ENCODE measurements around the gene PLEKHM3. TPM values are rescaled to one million over a fixed set of nuclear protein-coding genes. Genes with fewer than 3 reads are reported as not detected.

Gene PLEKHM3
- 6.8 and 6.9 TPM in 2 replicates for total RNA-seq
- long read RNA-seq, full-length matches to known transcripts, result 1 of 5 reads
- long read RNA-seq, partial matches to known transcripts, result 1 of 5 reads
- long read RNA-seq, other reads (novel, unspliced or antisense), result 3 of 5 reads

DNA sequence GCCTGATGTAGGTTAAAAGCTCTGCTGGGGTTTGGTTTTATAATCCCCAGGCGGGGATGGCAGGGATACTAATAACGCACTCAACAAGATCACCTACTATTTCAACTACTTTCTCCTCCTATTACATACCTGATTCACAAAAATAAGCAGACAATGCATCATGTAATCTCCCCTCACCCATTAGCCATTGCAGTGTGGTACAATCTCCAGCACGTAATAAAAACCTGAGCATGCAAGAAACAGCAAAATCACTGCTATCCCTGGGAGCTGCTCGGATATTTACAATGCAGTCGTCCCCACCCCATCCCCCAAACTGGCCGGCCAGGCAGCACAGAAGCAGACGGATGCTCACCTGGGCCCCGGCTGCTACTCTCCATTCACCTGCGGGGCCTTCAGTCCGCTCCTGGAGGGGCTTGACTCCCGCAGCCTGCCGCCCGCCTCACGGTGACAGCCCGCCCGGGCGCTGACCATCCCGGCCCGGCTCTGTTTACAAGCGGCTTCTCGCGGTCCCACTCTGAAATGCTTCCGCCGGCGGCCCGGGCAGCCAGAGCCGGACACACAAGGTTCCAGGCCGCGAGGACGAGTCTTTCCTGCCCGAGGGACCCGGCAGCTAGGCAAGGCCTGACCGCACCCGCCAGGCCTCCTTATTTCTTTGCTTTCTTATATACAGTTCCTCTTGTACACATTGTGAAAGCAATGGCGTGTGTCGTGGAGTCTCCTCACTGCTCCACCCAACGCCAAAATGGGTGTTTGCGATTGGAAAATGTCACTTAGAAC is at the start of gene PLEKHM3:
TSS of gene PLEKHM3 (minus strand) at position 491 of the 777 bp plus-strand sequence. CDS start 23,888 bp downstream, outside the sequence.
- no peaks in the 10 kb centered on the region for H3K36me3 Mint-ChIP-seq (ENCODE audit: low read depth)
- TF ChIP-seq, protein P1, sequence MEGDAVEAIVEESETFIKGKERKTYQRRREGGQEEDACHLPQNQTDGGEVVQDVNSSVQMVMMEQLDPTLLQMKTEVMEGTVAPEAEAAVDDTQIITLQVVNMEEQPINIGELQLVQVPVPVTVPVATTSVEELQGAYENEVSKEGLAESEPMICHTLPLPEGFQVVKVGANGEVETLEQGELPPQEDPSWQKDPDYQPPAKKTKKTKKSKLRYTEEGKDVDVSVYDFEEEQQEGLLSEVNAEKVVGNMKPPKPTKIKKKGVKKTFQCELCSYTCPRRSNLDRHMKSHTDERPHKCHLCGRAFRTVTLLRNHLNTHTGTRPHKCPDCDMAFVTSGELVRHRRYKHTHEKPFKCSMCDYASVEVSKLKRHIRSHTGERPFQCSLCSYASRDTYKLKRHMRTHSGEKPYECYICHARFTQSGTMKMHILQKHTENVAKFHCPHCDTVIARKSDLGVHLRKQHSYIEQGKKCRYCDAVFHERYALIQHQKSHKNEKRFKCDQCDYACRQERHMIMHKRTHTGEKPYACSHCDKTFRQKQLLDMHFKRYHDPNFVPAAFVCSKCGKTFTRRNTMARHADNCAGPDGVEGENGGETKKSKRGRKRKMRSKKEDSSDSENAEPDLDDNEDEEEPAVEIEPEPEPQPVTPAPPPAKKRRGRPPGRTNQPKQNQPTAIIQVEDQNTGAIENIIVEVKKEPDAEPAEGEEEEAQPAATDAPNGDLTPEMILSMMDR (conservative IDR thresholded peaks at IDR 0.05), result no peak
- peak; percentile 88 for DNase-seq (ENCODE audit: low read depth, low spot score)
- H3K9me3 Mint-ChIP-seq, result no peaks in the 10 kb centered on the region
- H3K27me3 Mint-ChIP-seq (ENCODE audit: low read depth), result peaks cover 7% of the 10 kb centered on the region
- peak within 1 kb of the TSS; percentile 84 for H3K4me3 Mint-ChIP-seq
- H3K27ac Mint-ChIP-seq (ENCODE audit: unreplicated experiment), result peak within 1 kb of the TSS; percentile 96
- peaks cover 16% of the 10 kb centered on the region for H3K4me1 Mint-ChIP-seq

- no peak overlapping the region for H3K4me3 Mint-ChIP-seq
- TF ChIP-seq, protein P1 (conservative IDR thresholded peaks at IDR 0.05), result no peak
- H3K27me3 Mint-ChIP-seq (ENCODE audit: low read depth), result peaks cover 3% of the 10 kb centered on the region
- no peaks in the 10 kb centered on the region for H3K36me3 Mint-ChIP-seq (ENCODE audit: low read depth)
- H3K9me3 Mint-ChIP-seq, result no peaks in the 10 kb centered on the region
- H3K27ac Mint-ChIP-seq (ENCODE audit: unreplicated experiment), result no peak overlapping the region
- no peak for DNase-seq (ENCODE audit: low read depth, low spot score)
- H3K4me1 Mint-ChIP-seq, result no peaks in the 10 kb centered on the region
Measured at GRCh38 chr2:208074610-208075356, 49.5 kb upstream of the PLEKHM3 start.

- peak; percentile 76 for DNase-seq (ENCODE audit: low read depth, low spot score)
- Mint-ChIP-seq H3K9me3 (no peaks in the 10 kb centered on the region), H3K36me3 (ENCODE audit: low read depth) (no peaks in the 10 kb centered on the region), H3K27me3 (ENCODE audit: low read depth) (no peaks in the 10 kb centered on the region), H3K27ac (ENCODE audit: unreplicated experiment) (no peak overlapping the region), H3K4me3 (no peak overlapping the region), H3K4me1 (no peaks in the 10 kb centered on the region)
- TF ChIP-seq, protein P1 (conservative IDR thresholded peaks at IDR 0.05), result peak; percentile 90
Measured at GRCh38 chr2:208072250-208072892, 47.0 kb upstream of the PLEKHM3 start.

GRCh38 chr2:208069186-208069585 is 43.9 kb upstream of the PLEKHM3 start:
- Mint-ChIP-seq H3K27me3 (ENCODE audit: low read depth) (no peaks in the 10 kb centered on the region), H3K9me3 (no peaks in the 10 kb centered on the region), H3K27ac (ENCODE audit: unreplicated experiment) (no peak overlapping the region), H3K4me3 (no peak overlapping the region), H3K36me3 (ENCODE audit: low read depth) (no peaks in the 10 kb centered on the region), H3K4me1 (peaks cover 8% of the 10 kb centered on the region)
- DNase-seq (ENCODE audit: low read depth, low spot score), result no peak
- TF ChIP-seq, protein P1 (conservative IDR thresholded peaks at IDR 0.05), result no peak

GRCh38 chr2:208066016-208066415 is 40.7 kb upstream of the PLEKHM3 start:
- Mint-ChIP-seq H3K4me1 (peaks cover 8% of the 10 kb centered on the region), H3K9me3 (no peaks in the 10 kb centered on the region)
- no peak for DNase-seq (ENCODE audit: low read depth, low spot score)

More at GRCh38 chr2:208066016-208066415, 40.7 kb upstream of the PLEKHM3 start:
- Mint-ChIP-seq H3K36me3 (ENCODE audit: low read depth) (no peaks in the 10 kb centered on the region), H3K27ac (ENCODE audit: unreplicated experiment) (peak overlapping the region; percentile 52), H3K4me3 (no peak overlapping the region), H3K27me3 (ENCODE audit: low read depth) (no peaks in the 10 kb centered on the region)
- TF ChIP-seq, protein P1 (conservative IDR thresholded peaks at IDR 0.05), result no peak

All from neural crest cell (in vitro differentiated cells).